Stimulated activated effector memory CD8-positive, alpha-beta T cell treated with anti-CD3 and anti-CD28 coated beads, Interleukin-12 subunit alpha, Interleukin-12 subunit beta, amount 100 ng/mL, for 72 hours (primary cell): ENCODE data around the gene SLCO6A1.
"Not testable (repeated sequence)": the region's sequence is repeated elsewhere in the genome, so short reads cannot be mapped to it uniquely, and the experiment has no call there.

Experiments
- ATAC-seq: fragments of 150-1000 bp; cut with Tn5 transposase; 2 replicates; pipeline ENCODE4 v1.10.0; 2021
- DNase-seq, 2 donors: peaks; one replicate each; pipeline ENCODE4 v3.0.0; 2021 to 2022; ENCODE audit warnings: low spot score in 2 of 2
- H3K27ac Mint-ChIP-seq: one replicate; pipeline ENCODE4 v1.8.0; 2022; ENCODE audit warnings: mild to moderate bottlenecking, mixed read lengths
- H3K36me3 Mint-ChIP-seq: one replicate; pipeline ENCODE4 v1.8.0; 2022; ENCODE audit warnings: mild to moderate bottlenecking, mixed read lengths
- H3K4me1 Mint-ChIP-seq: one replicate; pipeline ENCODE4 v1.8.0; 2022; ENCODE audit warnings: mixed read lengths
- H3K4me3 Mint-ChIP-seq: one replicate; pipeline ENCODE4 v1.8.0; 2022; ENCODE audit warnings: mild to moderate bottlenecking, mixed read lengths
- H3K9me3 Mint-ChIP-seq: one replicate; pipeline ENCODE4 v1.8.0; 2022; ENCODE audit warnings: mixed read lengths

Gene SLCO6A1

DNA sequence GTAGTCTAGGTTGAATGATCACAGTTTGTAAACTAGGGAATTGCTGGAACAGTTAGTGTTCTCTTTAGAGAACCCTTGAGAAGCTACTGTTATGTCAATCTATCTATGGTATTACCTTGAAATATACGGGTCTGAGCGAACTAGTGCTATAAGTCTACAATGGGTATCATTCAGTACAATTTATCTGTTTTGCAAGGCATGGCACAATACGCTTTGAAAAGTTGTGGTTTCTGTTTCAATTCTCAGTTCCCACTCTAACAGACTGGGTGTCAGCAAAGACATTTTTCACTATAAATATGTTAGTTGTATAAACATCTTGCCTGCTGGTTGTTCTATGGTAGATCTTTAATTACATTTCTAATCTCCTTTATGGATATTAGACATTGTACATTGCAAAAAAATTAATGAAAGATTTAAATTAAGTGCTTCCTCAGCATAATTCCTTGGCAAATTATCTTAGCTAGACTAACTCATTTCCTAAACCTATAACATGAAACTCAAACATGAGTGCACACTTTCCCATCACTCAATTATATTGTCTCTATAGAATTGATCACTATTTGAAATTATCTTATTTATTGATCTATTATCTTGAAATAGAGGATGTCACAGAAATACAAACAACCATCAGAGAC is 24.9 kb upstream of the SLCO6A1 start:
- Mint-ChIP-seq H3K27ac (no peak overlapping the region), H3K9me3 (no peaks in the 10 kb centered on the region)

DNA sequence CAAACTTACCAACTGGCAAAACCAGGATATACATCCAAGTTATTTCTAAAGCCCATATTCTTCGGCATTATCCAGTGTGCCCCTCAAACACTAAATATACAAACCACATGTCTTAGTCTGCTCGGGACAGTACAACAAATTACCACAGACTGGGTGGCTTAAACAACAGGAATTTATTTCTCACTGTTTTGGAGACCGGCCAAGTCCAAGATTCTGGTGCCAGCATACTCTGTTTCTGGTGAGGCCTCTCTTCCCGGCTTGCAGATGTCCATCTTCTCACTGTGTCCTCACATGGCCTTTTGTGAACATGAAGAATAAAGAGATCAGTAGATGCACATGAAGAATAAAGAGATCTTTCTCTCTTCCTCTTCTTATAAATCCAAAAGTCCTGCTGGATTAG is 12.9 kb upstream of the SLCO6A1 start:
- DNase-seq (no peak), ATAC-seq (no peak)
- H3K9me3 Mint-ChIP-seq: no peaks in the 10 kb centered on the region
- H3K36me3 Mint-ChIP-seq: no peaks in the 10 kb centered on the region
- H3K4me3 Mint-ChIP-seq: no peak overlapping the region
- H3K4me1 Mint-ChIP-seq: no peaks in the 10 kb centered on the region
- H3K27ac Mint-ChIP-seq: no peak overlapping the region

More for the DNA sequence above, 24.9 kb upstream of the SLCO6A1 start:
- ATAC-seq: no peak
- H3K4me3 Mint-ChIP-seq: no peak overlapping the region
- DNase-seq: no peak
- no peaks in the 10 kb centered on the region for H3K36me3 Mint-ChIP-seq
- H3K4me1 Mint-ChIP-seq: no peaks in the 10 kb centered on the region

DNA sequence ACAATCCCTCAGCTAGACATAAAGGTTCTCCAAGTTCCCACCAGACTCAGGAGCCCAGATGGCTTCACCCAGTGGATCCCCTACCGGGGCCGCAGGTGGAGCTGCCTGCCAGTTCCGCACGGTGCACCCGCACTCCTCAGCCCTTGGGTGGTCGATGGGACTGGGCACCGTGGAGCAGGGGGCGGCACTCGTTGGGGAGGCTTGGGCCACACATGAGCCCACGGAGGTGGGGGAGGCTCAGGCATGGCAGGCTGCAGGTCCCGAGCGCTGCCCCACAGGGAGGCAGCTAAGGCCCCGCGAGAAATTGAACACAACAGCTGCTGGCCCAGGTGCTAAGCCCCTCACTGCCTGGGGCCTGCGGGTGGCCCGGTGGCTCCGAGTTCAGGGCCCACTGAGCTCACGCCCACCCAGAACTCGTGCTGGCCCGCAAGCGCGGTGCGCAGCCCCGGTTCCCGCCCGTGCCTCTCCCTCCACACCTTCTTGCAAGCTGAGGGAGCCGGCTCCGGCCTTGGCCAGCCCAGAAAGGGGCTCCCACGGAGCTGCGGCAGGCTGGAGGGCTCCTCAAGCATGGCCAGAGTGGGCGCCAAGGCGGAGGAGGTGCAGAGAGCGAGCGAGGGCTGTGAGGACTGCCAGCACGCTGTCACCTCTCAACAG is 7.4 kb downstream of the SLCO6A1 start:
- not testable (repeated sequence) for H3K27ac Mint-ChIP-seq, H3K36me3 Mint-ChIP-seq, H3K4me3 Mint-ChIP-seq, H3K9me3 Mint-ChIP-seq, H3K4me1 Mint-ChIP-seq, DNase-seq, ATAC-seq

DNA sequence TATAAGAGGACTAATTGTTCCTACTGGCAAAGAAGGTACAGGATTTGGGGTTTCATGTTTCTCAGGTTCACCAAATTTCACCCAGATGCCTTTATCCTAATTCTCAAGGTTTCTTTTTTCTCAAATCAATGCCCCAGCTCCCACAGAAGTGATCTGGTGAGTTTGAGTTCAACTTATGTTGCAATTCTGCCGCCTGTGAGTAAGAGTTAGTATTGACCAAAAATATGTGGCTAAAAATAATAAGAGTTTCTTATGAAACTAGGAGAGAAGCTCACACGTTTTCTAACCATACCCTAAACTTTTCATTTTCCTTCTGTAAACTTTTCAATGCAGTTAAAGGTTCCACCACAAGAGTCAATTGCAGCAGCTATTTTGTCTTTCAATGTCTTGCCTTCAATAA is 15.1 kb downstream of the SLCO6A1 start:
- no peak overlapping the region for H3K4me3 Mint-ChIP-seq
- no peak for ATAC-seq

DNA sequence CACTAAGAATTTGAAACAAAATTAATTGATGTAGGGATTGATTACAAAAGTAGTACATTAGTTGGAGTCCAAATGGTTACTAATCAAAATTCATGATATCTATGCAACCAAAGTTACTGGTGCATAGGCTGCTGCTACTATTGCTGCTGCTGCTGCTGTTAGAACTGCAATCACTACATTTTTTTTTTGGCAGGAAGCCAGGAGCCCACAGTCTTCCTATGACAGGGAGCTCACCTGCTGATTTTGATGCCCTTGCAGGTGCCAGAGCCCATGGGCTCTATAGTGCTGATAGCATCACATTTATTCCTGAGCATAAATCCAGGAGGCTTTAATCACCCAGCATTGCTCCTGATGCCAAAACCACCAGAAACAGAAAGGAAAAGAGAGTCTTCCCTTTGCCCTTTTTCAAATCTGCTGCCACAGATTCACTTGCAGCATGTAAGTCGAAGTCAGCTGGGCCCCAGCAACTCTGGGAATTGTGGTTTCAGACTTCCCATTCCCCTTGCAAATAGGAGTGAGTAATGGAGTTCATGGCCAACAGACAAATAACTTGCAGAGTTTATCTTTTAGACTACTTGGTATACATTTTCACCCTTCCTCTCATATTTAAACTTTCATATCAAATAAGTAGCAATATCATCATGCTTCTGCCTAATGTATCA is 17.6 kb downstream of the SLCO6A1 start:
- no peak for ATAC-seq
- Mint-ChIP-seq H3K9me3 (no peaks in the 10 kb centered on the region), H3K27ac (no peak overlapping the region), H3K4me1 (no peaks in the 10 kb centered on the region), H3K36me3 (no peaks in the 10 kb centered on the region), H3K4me3 (no peak overlapping the region)
- no peak for DNase-seq

More for the DNA sequence above, 15.1 kb downstream of the SLCO6A1 start:
- no peaks in the 10 kb centered on the region for H3K36me3 Mint-ChIP-seq
- no peak overlapping the region for H3K27ac Mint-ChIP-seq
- no peak for DNase-seq
- no peaks in the 10 kb centered on the region for H3K9me3 Mint-ChIP-seq
- H3K4me1 Mint-ChIP-seq: no peaks in the 10 kb centered on the region

DNA sequence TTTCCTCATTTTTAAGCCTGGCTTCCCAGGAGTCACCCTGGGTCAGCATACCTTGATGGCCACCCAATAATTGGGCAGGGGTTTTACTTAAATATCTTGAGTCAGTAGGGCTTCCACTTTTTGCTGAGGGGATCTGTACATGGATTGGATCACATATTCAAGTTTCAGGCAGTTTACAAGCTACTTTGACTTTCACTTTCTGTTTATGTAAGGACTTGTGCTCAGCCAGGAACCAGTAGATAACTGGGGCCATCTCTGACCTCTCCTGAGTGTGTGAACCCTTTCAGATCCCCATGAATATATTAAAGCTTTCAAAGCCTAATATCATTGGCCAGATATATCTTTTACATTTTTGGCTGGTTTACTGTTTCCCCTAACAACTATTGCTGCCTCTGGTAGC is 45.1 kb downstream of the SLCO6A1 start:
- ATAC-seq (no peak), DNase-seq (no peak)
- Mint-ChIP-seq H3K9me3 (no peaks in the 10 kb centered on the region), H3K4me3 (no peak overlapping the region), H3K4me1 (peaks cover 10% of the 10 kb centered on the region), H3K27ac (no peak overlapping the region), H3K36me3 (no peaks in the 10 kb centered on the region)

DNA sequence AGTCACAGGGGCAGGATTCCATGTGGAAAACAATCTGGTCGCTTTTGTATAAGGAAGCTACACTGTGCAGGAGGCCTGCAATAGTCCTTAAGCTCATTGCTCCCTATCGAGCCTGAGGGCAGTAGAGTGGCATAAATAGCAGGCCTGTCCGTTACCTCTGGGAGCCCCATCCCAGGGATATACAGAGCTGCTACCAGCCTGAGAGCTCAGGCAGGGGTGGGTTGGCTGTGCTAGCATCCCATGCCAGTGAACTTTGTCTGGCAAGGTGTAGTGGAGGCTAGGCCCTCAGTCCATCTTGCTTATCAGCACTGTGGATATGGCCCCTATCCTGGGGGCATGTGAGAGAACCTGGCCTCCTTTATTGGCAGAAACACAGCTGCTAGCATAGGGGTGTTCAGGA is 47.7 kb downstream of the SLCO6A1 start:
- H3K36me3 Mint-ChIP-seq: no peaks in the 10 kb centered on the region
- peak; percentile 52 for ATAC-seq
- DNase-seq: no peak
- no peaks in the 10 kb centered on the region for H3K9me3 Mint-ChIP-seq
- no peak overlapping the region for H3K4me3 Mint-ChIP-seq
- no peak overlapping the region for H3K27ac Mint-ChIP-seq
- peaks cover 10% of the 10 kb centered on the region for H3K4me1 Mint-ChIP-seq

DNA sequence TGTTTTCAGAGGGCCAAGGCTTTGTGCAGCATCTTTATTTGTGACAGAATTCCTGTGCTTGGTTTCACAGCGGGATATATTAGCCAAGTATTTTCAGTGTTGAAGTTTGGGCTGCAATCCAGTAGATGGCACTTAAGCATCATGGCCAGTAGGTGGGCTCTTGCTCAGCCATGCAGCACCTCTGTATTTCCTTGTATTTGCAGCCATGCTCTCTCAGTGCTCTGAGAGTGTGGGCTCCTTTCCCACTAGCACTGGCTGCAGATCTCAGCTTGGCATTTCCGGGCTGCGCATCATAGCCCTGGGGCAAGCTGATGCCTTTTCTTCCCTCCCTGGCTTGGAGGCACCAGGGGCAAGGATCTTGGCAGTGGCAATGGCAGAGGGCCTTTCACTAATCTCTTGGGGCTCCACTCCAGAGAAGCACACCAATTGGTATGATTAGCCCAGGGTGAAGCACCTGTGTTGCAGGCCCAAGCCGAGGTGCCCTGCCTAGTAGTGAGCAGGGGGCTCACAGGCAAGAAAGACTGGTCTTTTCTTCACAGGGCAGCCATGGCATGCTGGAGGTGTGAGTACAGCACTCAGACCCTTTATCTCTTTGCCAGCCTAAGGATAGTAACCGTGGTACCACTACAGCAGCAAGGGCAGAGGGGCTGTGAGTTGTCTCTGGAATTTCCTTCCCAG is 48.3 kb downstream of the SLCO6A1 start:
- ATAC-seq (peak; percentile 40), DNase-seq (no peak)
- no peak overlapping the region for H3K27ac Mint-ChIP-seq
- no peaks in the 10 kb centered on the region for H3K9me3 Mint-ChIP-seq
- H3K36me3 Mint-ChIP-seq: no peaks in the 10 kb centered on the region
- H3K4me1 Mint-ChIP-seq: peaks cover 10% of the 10 kb centered on the region
- H3K4me3 Mint-ChIP-seq: no peak overlapping the region

DNA sequence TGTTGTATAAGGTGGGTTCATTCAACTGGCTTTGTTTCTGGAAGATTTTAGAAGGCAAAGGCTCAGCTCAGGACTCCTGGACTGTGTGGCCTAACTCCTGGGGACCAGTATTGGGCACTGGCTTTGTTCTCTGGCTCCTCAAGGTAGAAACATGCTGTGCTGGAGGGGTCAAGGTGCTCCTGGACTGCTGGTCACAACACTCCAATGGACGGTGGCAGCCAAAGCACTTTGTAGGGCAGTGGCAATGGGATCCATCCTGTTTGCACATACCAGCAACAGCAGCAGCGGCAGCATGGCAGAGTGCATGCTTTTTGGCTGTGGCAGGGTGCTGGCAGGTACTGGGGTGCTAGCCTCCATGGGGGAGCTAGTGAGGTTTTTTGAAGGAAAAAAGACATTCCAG is 65.3 kb downstream of the SLCO6A1 start:
- no peaks in the 10 kb centered on the region for H3K4me1 Mint-ChIP-seq
- no peaks in the 10 kb centered on the region for H3K9me3 Mint-ChIP-seq
- no peak overlapping the region for H3K4me3 Mint-ChIP-seq
- DNase-seq (no peak), ATAC-seq (no peak)
- no peaks in the 10 kb centered on the region for H3K36me3 Mint-ChIP-seq
- no peak overlapping the region for H3K27ac Mint-ChIP-seq

DNA sequence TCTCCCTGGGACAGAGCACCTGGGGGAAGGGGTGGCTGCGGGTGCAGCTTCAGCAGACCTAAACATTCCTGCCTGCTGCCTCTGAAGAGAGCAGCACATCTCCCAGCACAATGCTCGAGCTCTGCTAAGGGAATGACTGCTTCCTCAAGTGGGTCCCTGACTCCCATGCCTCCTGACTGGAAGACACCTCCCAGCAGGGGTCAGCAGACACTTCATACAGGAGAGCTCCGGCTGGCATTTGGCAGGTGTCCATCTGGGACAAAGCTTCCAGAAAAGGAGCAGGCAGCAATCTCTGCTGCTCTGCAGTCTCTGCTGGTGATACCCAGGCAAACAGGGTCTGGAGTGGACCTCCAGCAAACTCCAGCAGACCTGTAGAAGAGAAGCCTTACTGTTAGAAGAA is 77.2 kb downstream of the SLCO6A1 start:
- Mint-ChIP-seq H3K36me3 (no peaks in the 10 kb centered on the region), H3K9me3 (peaks cover 13% of the 10 kb centered on the region), H3K4me1 (no peaks in the 10 kb centered on the region), H3K4me3 (no peak overlapping the region), H3K27ac (no peak overlapping the region)
- ATAC-seq (no peak), DNase-seq (no peak)

DNA sequence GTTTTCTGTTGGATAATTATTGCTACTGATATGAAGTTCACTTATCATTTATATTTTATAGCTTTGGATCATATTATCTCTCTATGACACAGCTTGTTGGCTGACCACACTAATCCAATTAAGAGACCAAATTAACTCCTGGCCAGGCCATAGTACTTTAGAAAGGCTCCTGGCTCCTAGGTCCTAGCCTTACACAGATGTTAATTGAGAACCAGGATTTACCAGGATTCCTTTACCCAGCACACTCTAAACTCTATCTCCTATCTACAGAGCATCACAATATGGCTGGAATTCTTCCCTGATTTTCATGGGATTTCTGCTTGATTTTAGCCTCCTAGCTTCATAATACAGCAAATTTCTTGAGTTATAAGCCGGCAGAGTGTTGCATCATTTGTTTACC is 80.3 kb downstream of the SLCO6A1 start:
- no peak overlapping the region for H3K4me3 Mint-ChIP-seq
- no peak for ATAC-seq
- no peak for DNase-seq
- peaks cover 2% of the 10 kb centered on the region for H3K9me3 Mint-ChIP-seq
- no peaks in the 10 kb centered on the region for H3K36me3 Mint-ChIP-seq
- H3K4me1 Mint-ChIP-seq: no peaks in the 10 kb centered on the region
- H3K27ac Mint-ChIP-seq: no peak overlapping the region

DNA sequence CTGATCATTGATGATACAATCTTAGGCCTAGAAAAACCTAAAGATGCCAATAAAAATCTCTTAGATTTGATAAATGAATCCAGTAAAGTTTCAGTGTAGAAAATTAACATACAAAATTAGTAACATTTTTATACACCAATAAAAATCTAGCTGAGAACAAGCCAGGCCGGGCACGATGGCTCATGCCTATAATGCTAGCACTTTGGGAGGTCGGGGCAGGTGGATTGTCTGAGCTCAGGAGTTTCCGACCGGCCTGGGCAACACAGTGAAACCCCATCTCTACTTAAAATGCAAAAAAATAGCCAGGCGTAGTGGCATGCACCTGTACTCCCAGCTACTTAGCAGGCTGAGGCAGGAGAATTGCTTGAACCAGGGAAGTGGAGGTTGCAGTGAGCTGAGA is 84.4 kb downstream of the SLCO6A1 start:
- Mint-ChIP-seq H3K4me3 (no peak overlapping the region), H3K9me3 (no peaks in the 10 kb centered on the region), H3K36me3 (no peaks in the 10 kb centered on the region), H3K27ac (no peak overlapping the region), H3K4me1 (no peaks in the 10 kb centered on the region)
- no peak for ATAC-seq
- no peak for DNase-seq

DNA sequence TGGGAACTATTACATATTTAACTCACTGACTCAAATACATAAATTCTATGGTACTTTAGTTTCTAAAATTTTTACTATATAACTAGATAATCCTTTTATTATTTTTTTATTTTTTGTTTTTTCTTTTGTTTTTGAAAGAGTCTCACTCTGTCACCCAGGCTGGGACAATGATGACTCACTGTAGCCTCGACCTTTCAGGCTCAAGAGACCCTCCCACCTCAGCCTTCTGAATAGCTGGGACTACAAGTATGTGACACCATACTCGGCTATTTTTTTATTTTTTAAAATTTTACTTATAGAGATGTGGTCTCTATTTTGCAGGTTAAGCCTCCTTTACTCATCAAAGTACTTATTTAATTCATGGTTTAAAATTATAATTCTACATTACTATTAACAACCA is 110.6 kb downstream of the SLCO6A1 start:
- no peak for DNase-seq
- H3K9me3 Mint-ChIP-seq: peaks cover 12% of the 10 kb centered on the region
- H3K4me1 Mint-ChIP-seq: no peaks in the 10 kb centered on the region
- no peak for ATAC-seq
- no peak overlapping the region for H3K27ac Mint-ChIP-seq
- no peaks in the 10 kb centered on the region for H3K36me3 Mint-ChIP-seq
- no peak overlapping the region for H3K4me3 Mint-ChIP-seq

DNA sequence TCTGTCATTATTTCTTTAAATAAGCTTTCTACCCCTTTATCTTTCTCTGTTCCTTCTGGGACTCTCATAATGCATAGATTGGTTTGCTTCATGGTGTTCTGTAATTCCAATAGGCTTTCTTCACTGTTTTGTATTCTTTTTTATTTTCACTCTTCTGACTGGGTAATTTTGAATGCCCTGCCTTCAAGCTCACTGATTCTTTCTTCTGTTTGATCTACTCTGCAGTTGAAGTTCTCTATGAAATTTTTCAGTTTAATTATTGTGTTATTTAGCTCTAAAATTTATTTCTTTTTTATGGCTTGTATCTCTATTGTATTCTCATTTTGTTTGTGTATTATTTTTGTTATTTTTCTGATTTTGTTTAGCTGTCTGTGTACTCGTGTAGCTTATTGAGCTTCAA is 113.4 kb downstream of the SLCO6A1 start:
- no peaks in the 10 kb centered on the region for H3K4me1 Mint-ChIP-seq
- no peaks in the 10 kb centered on the region for H3K36me3 Mint-ChIP-seq
- peaks cover 12% of the 10 kb centered on the region for H3K9me3 Mint-ChIP-seq
- DNase-seq (no peak), ATAC-seq (no peak)
- H3K4me3 Mint-ChIP-seq: no peak overlapping the region
- H3K27ac Mint-ChIP-seq: no peak overlapping the region

DNA sequence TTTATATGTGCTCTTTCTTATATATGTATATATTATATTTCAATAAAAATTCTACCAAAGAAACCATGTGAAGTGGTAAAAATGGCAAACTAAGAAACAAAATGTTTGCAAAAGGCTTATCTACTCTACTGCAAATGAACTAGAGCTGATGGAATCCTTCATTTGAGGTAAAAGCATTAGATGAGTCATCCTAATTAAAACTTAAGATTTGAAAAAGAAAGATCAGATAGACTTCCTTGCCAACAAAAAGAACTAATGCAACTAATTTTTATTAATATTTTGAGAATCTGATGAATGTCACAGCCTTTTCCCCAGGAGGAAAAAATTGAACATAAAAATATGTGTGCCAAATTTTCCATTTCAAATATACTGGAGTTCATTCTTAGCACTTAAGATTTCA is 118.6 kb downstream of the SLCO6A1 start:
- H3K4me1 Mint-ChIP-seq: no peaks in the 10 kb centered on the region
- no peak for DNase-seq
- no peak overlapping the region for H3K4me3 Mint-ChIP-seq
- H3K36me3 Mint-ChIP-seq: no peaks in the 10 kb centered on the region
- no peak overlapping the region for H3K27ac Mint-ChIP-seq
- H3K9me3 Mint-ChIP-seq: peaks cover 5% of the 10 kb centered on the region
- no peak for ATAC-seq

DNA sequence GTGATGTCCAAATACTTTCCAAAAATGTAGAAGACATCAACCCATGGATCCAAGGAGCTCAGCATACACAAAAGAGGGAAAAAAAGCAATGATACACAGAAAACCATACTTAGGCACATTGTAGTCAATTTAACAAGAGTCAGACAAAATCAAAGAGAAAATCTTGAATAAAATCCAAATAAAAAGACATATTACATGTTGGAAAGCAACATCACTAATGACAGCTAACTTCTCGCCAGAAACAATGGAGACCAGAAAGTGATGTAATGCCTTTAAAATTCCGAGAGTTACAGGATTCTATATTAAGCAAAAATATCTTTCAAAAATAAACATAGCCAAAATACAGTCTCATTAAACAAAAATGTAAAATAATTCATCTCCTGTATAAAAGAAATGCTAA is 122.9 kb downstream of the SLCO6A1 start:
- ATAC-seq (no peak), DNase-seq (no peak)
- no peaks in the 10 kb centered on the region for H3K9me3 Mint-ChIP-seq
- no peaks in the 10 kb centered on the region for H3K36me3 Mint-ChIP-seq
- no peak overlapping the region for H3K27ac Mint-ChIP-seq
- no peak overlapping the region for H3K4me3 Mint-ChIP-seq
- no peaks in the 10 kb centered on the region for H3K4me1 Mint-ChIP-seq
